ENCODE data around the gene GTF2A2. TPM values are rescaled to one million over a fixed set of nuclear protein-coding genes. Genes with fewer than 3 reads are reported as not detected.

The GTF2A2 gene
- total RNA-seq, 1 experiment from 2014 or later, result 129 TPM

GRCh38 chr15:59694779-59695178, 37.5 kb upstream of the GTF2A2 start (continued):
- TF ChIP-seq E2F4 (CRISPR knock-in tag; IDR thresholded peaks at IDR 0.05; ENCODE audit: borderline replicate concordance, low read depth) (no peak), SMAD4 (CRISPR knock-in tag; IDR thresholded peaks at IDR 0.05) (no peak)

DNA sequence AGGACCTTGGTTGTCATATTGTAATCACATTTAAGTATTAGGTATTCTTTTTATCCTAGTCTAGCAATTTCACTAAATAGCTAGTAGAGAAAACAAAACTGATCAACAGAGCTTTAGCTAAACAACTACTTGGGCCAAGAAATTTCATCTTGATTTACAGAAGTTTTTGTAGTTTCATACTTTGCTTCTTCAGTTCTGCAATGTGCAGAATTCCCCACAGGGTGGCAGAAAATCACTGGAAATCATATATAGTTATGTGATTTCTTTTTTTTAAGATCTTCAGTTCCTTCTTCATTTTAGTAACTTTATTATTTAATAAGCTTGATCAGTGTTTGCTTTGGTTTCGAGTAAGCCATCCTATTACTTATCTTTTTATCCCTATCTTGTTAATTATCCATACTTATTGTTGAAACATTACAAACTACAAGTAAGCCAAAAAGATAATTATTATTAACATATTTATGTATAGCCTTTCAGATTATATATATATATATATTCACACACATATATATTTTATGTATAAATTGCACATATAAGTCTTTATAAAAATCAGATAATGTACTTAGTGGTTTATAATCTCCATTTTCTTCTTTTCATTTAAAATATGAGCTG, 34.0 kb upstream of the GTF2A2 start:
- TF ChIP-seq E2F4 (CRISPR knock-in tag; IDR thresholded peaks at IDR 0.05; ENCODE audit: borderline replicate concordance, low read depth) (no peak), FOXP4 (CRISPR knock-in tag; IDR thresholded peaks at IDR 0.05) (no peak), SOX15 (CRISPR knock-in tag; IDR thresholded peaks at IDR 0.05) (no peak), NR1H2 (CRISPR knock-in tag; IDR thresholded peaks at IDR 0.05) (no peak), SMAD4 (CRISPR knock-in tag; IDR thresholded peaks at IDR 0.05) (no peak), HMGXB4 (CRISPR knock-in tag; IDR thresholded peaks at IDR 0.05) (no peak), ZNF416 (CRISPR knock-in tag; IDR thresholded peaks at IDR 0.05) (no peak), ZNF232 (CRISPR knock-in tag; IDR thresholded peaks at IDR 0.05) (no peak), ZNF121 (CRISPR knock-in tag; IDR thresholded peaks at IDR 0.05) (no peak), GRHL2 (CRISPR knock-in tag; IDR thresholded peaks at IDR 0.05; ENCODE audit: insufficient replicate concordance, severe bottlenecking) (no peak), NFYB (CRISPR knock-in tag; conservative IDR thresholded peaks at IDR 0.05; ENCODE audit: low read depth) (no peak), ZNF138 (CRISPR knock-in tag; conservative IDR thresholded peaks at IDR 0.05) (no peak), FOXK1 (CRISPR knock-in tag; IDR thresholded peaks at IDR 0.05) (no peak), HMGA2 (CRISPR knock-in tag; IDR thresholded peaks at IDR 0.05) (no peak), GTF2I (CRISPR knock-in tag; conservative IDR thresholded peaks at IDR 0.05) (no peak), ZBTB21 (CRISPR knock-in tag; IDR thresholded peaks at IDR 0.05; ENCODE audit: borderline replicate concordance) (no peak), JUN (CRISPR knock-in tag; IDR thresholded peaks at IDR 0.05) (no peak), CREM (CRISPR knock-in tag; IDR thresholded peaks at IDR 0.05) (no peak)
- TF ChIP-seq, protein P1, sequence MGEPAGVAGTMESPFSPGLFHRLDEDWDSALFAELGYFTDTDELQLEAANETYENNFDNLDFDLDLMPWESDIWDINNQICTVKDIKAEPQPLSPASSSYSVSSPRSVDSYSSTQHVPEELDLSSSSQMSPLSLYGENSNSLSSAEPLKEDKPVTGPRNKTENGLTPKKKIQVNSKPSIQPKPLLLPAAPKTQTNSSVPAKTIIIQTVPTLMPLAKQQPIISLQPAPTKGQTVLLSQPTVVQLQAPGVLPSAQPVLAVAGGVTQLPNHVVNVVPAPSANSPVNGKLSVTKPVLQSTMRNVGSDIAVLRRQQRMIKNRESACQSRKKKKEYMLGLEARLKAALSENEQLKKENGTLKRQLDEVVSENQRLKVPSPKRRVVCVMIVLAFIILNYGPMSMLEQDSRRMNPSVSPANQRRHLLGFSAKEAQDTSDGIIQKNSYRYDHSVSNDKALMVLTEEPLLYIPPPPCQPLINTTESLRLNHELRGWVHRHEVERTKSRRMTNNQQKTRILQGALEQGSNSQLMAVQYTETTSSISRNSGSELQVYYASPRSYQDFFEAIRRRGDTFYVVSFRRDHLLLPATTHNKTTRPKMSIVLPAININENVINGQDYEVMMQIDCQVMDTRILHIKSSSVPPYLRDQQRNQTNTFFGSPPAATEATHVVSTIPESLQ (CRISPR knock-in tag; IDR thresholded peaks at IDR 0.05), result no peak
- no peak for ATAC-seq
- H3K27ac Mint-ChIP-seq, result no peak overlapping the region
- ChIA-PET CTCF (interaction anchor here (0.6 to 2.0 kb wide), 5 partner anchors 45 to 637 kb away, joined by 3 to 4 read pairs (median 3); no protein-coding TSS in a partner anchor), POLR2A (no interaction called here)
- peaks cover 59% of the 10 kb centered on the region for H3K27me3 Mint-ChIP-seq (ENCODE audit: low read depth)
- peaks cover 11% of the 10 kb centered on the region for H3K4me1 Mint-ChIP-seq
- H3K36me3 Mint-ChIP-seq, result peaks cover 4% of the 10 kb centered on the region; the same call in 1 of the 2 replicates
- DNase-seq (ENCODE audit: low spot score), result no peak
- H3K9me3 Mint-ChIP-seq, result no peaks in the 10 kb centered on the region
- peak overlapping the region; percentile 35 for H3K4me3 Mint-ChIP-seq

All from WTC11 (cell line).